Glutamatergic neuron (in vitro differentiated cells): Measurements from ENCODE around the gene EDN3. TPM values are rescaled to one million over a fixed set of nuclear protein-coding genes. Genes with fewer than 3 reads are reported as not detected.

ENCODE experiments used
- DNase-seq: peaks from one replicate; pipeline ENCODE4 v3.0.0; 2022
- H3K27ac Mint-ChIP-seq: one replicate; pipeline ENCODE4 v1.8.0; 2020; ENCODE audit warnings: mild to moderate bottlenecking, mixed read lengths, inconsistent platforms; ENCODE audit not compliant: unreplicated experiment
- H3K27me3 Mint-ChIP-seq: one replicate; pipeline ENCODE4 v1.8.0; 2020; ENCODE audit warnings: mild to moderate bottlenecking, moderate library complexity, mixed read lengths, inconsistent platforms; ENCODE audit not compliant: unreplicated experiment
- H3K36me3 Mint-ChIP-seq: one replicate; pipeline ENCODE4 v1.8.0; 2020; ENCODE audit warnings: mild to moderate bottlenecking, mixed read lengths, inconsistent platforms; ENCODE audit not compliant: unreplicated experiment
- H3K4me1 Mint-ChIP-seq: one replicate; pipeline ENCODE4 v1.8.0; 2020; ENCODE audit warnings: mild to moderate bottlenecking, low read depth, mixed read lengths, inconsistent platforms; ENCODE audit not compliant: unreplicated experiment
- H3K4me3 Mint-ChIP-seq: one replicate; pipeline ENCODE4 v1.8.0; 2020; ENCODE audit warnings: mild to moderate bottlenecking, mixed read lengths, inconsistent platforms; ENCODE audit not compliant: unreplicated experiment
- H3K9me3 Mint-ChIP-seq: one replicate; pipeline ENCODE4 v1.8.0; 2020; ENCODE audit warnings: mild to moderate bottlenecking, moderate library complexity, mixed read lengths, inconsistent platforms; ENCODE audit not compliant: unreplicated experiment
- CTCF ChIP-seq: fragments of 200-600 bp; sonication (generic); IDR thresholded peaks from one replicate; pipeline ENCODE4 v1.5.0; 2021; ENCODE audit not compliant: partially characterized antibody, unreplicated experiment
- total RNA-seq: library from RNA; stranded (reverse); fragmentation: NEBNext Ultra II Directional; extraction: Animal tissue kit (Norgen Biotek cat#: 25700); gene quantifications from one replicate; pipeline ENCODE4 v1.2.1, GENCODE V29; 2021; ENCODE audit not compliant: unreplicated experiment

The EDN3 gene
- total RNA-seq, 1 donor from 2014 or later, result not detected

DNA sequence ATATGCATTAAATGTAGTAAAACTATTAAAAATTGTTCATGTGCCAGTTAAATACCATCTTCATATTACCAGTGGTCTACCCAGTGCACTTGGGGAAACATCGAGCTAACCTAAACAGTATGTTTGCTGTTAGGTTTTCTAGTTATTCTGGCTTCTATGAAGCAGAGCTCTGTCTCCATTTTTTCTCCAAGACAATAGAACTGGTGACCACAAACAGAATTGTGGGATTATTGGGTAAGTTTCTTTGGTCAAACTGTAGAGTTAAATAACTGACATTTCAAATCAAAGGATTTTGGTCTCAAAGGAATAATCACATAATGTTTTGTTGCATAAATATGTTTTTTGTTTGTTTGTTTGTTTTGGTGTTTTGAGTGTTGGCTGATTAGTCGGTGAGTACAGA, 40.5 kb upstream of the EDN3 start:
- no peaks in the 10 kb centered on the region for H3K4me1 Mint-ChIP-seq
- H3K9me3 Mint-ChIP-seq, result no peaks in the 10 kb centered on the region
- DNase-seq, result no peak
- H3K36me3 Mint-ChIP-seq, result no peaks in the 10 kb centered on the region
- no peak overlapping the region for H3K27ac Mint-ChIP-seq
- TF ChIP-seq CTCF, result no peak
- H3K27me3 Mint-ChIP-seq, result no peaks in the 10 kb centered on the region
- H3K4me3 Mint-ChIP-seq, result no peak overlapping the region

DNA sequence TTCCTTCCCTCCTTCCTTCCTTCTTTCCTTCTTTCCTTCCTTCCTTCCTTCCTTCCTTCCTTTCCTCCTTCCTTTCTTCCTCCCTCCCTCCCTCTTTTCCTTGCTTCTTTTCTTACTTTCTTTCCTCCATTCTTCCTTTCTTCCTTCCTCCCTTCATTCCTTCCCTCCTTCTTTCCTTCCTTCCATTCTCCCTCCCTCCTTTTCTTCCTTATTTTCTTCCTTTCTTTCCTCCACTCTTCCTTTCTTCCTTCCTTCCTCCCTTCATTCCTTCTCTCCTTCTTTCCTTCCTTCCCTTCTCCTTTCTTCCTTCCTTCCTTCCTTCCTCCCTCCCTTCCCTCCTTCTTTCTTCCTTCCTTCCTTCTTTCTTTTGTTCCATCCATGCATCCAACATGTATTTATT, 35.1 kb upstream of the EDN3 start:
- TF ChIP-seq CTCF, result no peak
- peaks cover 5% of the 10 kb centered on the region for H3K4me1 Mint-ChIP-seq
- no peaks in the 10 kb centered on the region for H3K36me3 Mint-ChIP-seq
- peaks cover 4% of the 10 kb centered on the region for H3K9me3 Mint-ChIP-seq
- H3K27ac Mint-ChIP-seq, result no peak overlapping the region
- no peak for DNase-seq
- H3K4me3 Mint-ChIP-seq, result no peak overlapping the region
- peaks cover 3% of the 10 kb centered on the region for H3K27me3 Mint-ChIP-seq

- peaks cover 3% of the 10 kb centered on the region for H3K27me3 Mint-ChIP-seq
- no peak overlapping the region for H3K27ac Mint-ChIP-seq
- H3K9me3 Mint-ChIP-seq, result peaks cover 4% of the 10 kb centered on the region
- no peak for TF ChIP-seq CTCF
- DNase-seq, result no peak
- no peaks in the 10 kb centered on the region for H3K36me3 Mint-ChIP-seq
- peaks cover 5% of the 10 kb centered on the region for H3K4me1 Mint-ChIP-seq
- H3K4me3 Mint-ChIP-seq, result no peak overlapping the region
Measured at GRCh38 chr20:59268870-59269269, 31.5 kb upstream of the EDN3 start.

- no peak for DNase-seq
- Mint-ChIP-seq H3K4me1 (peaks cover 5% of the 10 kb centered on the region), H3K27ac (no peak overlapping the region), H3K9me3 (peaks cover 4% of the 10 kb centered on the region), H3K36me3 (no peaks in the 10 kb centered on the region), H3K4me3 (no peak overlapping the region), H3K27me3 (peaks cover 3% of the 10 kb centered on the region)
- no peak for TF ChIP-seq CTCF
Measured at GRCh38 chr20:59269411-59270025, 30.9 kb upstream of the EDN3 start.

DNA sequence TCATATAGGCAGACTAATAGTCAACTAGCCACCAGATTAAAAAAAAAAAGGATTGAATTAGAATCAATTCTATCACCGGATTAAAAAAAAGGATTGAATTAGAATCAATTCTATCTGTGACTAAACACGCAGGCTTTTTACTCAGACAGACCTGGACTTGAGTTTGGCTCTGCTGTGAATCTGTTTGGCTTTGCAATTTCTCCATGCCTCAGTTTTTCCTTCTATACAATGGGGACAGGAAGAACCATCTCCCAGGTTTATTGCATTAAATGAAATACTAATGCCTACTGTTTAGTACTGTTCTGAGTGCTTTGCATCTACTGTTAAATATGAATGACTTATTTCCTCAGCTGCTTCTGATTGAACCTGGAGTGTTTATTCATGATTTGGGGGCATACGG, 30.0 kb upstream of the EDN3 start:
- Mint-ChIP-seq H3K4me3 (no peak overlapping the region), H3K4me1 (peaks cover 5% of the 10 kb centered on the region), H3K27ac (no peak overlapping the region), H3K36me3 (no peaks in the 10 kb centered on the region), H3K9me3 (peaks cover 3% of the 10 kb centered on the region), H3K27me3 (peaks cover 3% of the 10 kb centered on the region)
- no peak for TF ChIP-seq CTCF
- DNase-seq, result no peak
